Measurements from ENCODE around the gene GSK3A.
A peak's percentile ranks its signal among the peaks of the same experiment; 100 is the strongest.

Gene GSK3A

GRCh38 chr19:42279155-42279901, 36.9 kb upstream of the GSK3A start:
- no peak for TF ChIP-seq CTCF (IDR thresholded peaks at IDR 0.05; ENCODE audit: insufficient read depth, low read length, missing control alignments)
- CTCF ChIA-PET: interaction anchor here (0.7 to 7.4 kb wide), 24 partner anchors 8 to 198 kb away, joined by 3 to 255 read pairs (median 6); partner anchors contain the start of genes CIC, ERF, GSK3A and ZNF526
- POLR2A ChIA-PET: interaction anchor here (0.8 to 4.5 kb wide), 5 partner anchors 9 to 36 kb away, joined by 4 to 20 read pairs (median 11); partner anchors contain the start of gene GSK3A
- peak overlapping the region; percentile 73 for H3K4me3 ChIP-seq (ENCODE audit: low read depth, low read length)
- no peak for DNase-seq (ENCODE audit: low read depth, low spot score)

- POLR2A ChIA-PET: interaction anchor here (0.8 to 4.5 kb wide), 5 partner anchors 8 to 35 kb away, joined by 3 to 20 read pairs (median 11); partner anchors contain the start of gene GSK3A
- CTCF ChIA-PET: interaction anchor here (0.7 to 7.4 kb wide), 16 partner anchors 9 to 176 kb away, joined by 3 to 255 read pairs (median 6); partner anchors contain the start of genes CIC, ERF, GSK3A and ZNF526
- no peak overlapping the region; the same call in 1 of the 2 replicates for H3K4me3 ChIP-seq (ENCODE audit: low read depth, low read length)
- DNase-seq (ENCODE audit: low read depth, low spot score): no peak
- no peak for TF ChIP-seq CTCF (IDR thresholded peaks at IDR 0.05; ENCODE audit: insufficient read depth, low read length, missing control alignments)
Observed at GRCh38 chr19:42278452-42279154, 36.2 kb upstream of the GSK3A start.

- CTCF ChIA-PET: interaction anchor here (0.7 to 7.4 kb wide), 8 partner anchors 8 to 169 kb away, joined by 3 to 255 read pairs (median 8); partner anchors contain the start of genes CIC, ERF and GSK3A
- POLR2A ChIA-PET: interaction anchor here (1.1 to 4.5 kb wide), 4 partner anchors 8 to 35 kb away, joined by 3 to 20 read pairs (median 14); partner anchors contain the start of gene GSK3A
- no peak for DNase-seq (ENCODE audit: low read depth, low spot score)
- no peak for TF ChIP-seq CTCF (IDR thresholded peaks at IDR 0.05; ENCODE audit: insufficient read depth, low read length, missing control alignments)
- peak overlapping the region; percentile 3; the same call in 1 of the 2 replicates for H3K4me3 ChIP-seq (ENCODE audit: low read depth, low read length)
Observed at GRCh38 chr19:42277821-42278451, 35.5 kb upstream of the GSK3A start.

GRCh38 chr19:42276821-42277220, 34.4 kb upstream of the GSK3A start:
- ChIA-PET CTCF (interaction anchor here (1.2 to 7.4 kb wide), 2 partner anchors 31 to 124 kb away, joined by 3 to 255 read pairs; partner anchors contain the start of gene GSK3A), POLR2A (interaction anchor here (4.5 kb wide), 1 partner anchor 34 kb away, joined by 17 read pairs; the partner anchor contains the start of gene GSK3A)
- no peak overlapping the region for H3K4me3 ChIP-seq (ENCODE audit: low read depth, low read length)
- no peak for TF ChIP-seq CTCF (IDR thresholded peaks at IDR 0.05; ENCODE audit: insufficient read depth, low read length, missing control alignments)
- no peak for DNase-seq (ENCODE audit: low read depth, low spot score)

GRCh38 chr19:42276284-42276683, 33.9 kb upstream of the GSK3A start:
- POLR2A ChIA-PET: interaction anchor here (4.5 kb wide), 1 partner anchor 33 kb away, joined by 17 read pairs; the partner anchor contains the start of gene GSK3A
- H3K4me3 ChIP-seq (ENCODE audit: low read depth, low read length): no peak overlapping the region
- TF ChIP-seq CTCF (IDR thresholded peaks at IDR 0.05; ENCODE audit: insufficient read depth, low read length, missing control alignments): no peak
- DNase-seq (ENCODE audit: low read depth, low spot score): no peak
- CTCF ChIA-PET: interaction anchor here (7.4 kb wide), 1 partner anchor 31 kb away, joined by 255 read pairs; the partner anchor contains the start of gene GSK3A
